ENCODE data around the gene DACT2.

- TF ChIP-seq MAX (IDR thresholded peaks at IDR 0.05) (no peak), POLR2A (IDR thresholded peaks at IDR 0.05; ENCODE audit: borderline replicate concordance, extremely low read depth, insufficient read depth, insufficient read length) (no peak), ATF3 (IDR thresholded peaks at IDR 0.05) (no peak)
Observed at GRCh38 chr6:168361766-168362165, 42.2 kb upstream of the DACT2 start.

Measured in HCT116 (cell line).